Measurements from ENCODE around the gene DNMT1. TPM values are rescaled to one million over a fixed set of nuclear protein-coding genes. Genes with fewer than 3 reads are reported as not detected.

DNMT1 gene
- total RNA-seq, 2 experiments from 2014 or later = 408 to 412 TPM

DNA sequence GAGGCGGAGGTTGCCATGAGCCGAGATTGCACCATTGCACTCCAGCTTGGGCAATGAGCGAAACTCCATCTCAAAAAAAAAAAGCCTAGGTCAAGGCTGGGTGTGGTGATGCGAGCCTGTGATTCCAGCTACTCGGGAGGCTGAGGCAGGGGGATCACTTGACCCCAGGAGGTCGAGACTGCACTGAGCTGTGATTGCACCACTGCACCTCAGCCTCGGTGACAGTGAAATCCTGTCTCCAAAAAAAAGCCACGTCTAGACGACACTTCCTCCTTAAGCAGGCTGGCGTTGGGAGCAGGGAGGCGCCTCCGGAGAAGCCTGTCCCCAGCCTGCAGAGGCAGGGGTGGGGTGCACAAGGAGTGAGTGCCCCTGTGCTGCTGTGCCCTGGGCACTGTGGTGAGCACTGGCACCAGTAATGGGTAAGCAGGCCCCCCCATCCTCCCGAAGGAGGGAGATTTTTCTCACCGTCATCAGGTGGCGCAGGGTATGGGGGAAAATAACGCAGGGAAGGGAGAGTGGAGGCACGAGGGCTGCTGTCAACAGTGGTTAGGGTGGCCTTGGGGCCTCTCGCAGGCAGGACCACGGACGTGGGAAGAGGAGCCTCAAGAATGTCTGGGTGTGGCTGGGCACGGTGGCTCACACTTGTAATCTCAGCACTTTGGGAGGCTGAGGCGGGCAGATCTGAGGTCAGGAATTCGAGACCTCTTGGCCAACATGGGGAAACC lies 82.6 kb downstream of the DNMT1 start:
- Mint-ChIP-seq H3K4me3 (peak overlapping the region; percentile 61), H3K4me1 (ENCODE audit: low read depth) (peaks cover 72% of the 10 kb centered on the region), H3K36me3 (ENCODE audit: low read depth) (peaks cover 74% of the 10 kb centered on the region), H3K27ac (peak overlapping the region; percentile 95), H3K9me3 (ENCODE audit: insufficient read depth) (no peaks in the 10 kb centered on the region), H3K27me3 (ENCODE audit: low read depth) (no peaks in the 10 kb centered on the region)
- POLR2A ChIA-PET = interaction anchor here (1.7 to 9.8 kb wide), 3 partner anchors 8 to 16 kb away, joined by 10 to 92 read pairs (median 14); partner anchors contain the start of genes ANGPTL6 and PPAN
- ATAC-seq (peak; percentile 29), DNase-seq (peak; percentile 54)
- CTCF ChIA-PET = interaction anchor here (0.7 to 11.3 kb wide), 6 partner anchors 9 to 180 kb away, joined by 3 to 135 read pairs (median 6); partner anchors contain the start of gene ANGPTL6

DNA sequence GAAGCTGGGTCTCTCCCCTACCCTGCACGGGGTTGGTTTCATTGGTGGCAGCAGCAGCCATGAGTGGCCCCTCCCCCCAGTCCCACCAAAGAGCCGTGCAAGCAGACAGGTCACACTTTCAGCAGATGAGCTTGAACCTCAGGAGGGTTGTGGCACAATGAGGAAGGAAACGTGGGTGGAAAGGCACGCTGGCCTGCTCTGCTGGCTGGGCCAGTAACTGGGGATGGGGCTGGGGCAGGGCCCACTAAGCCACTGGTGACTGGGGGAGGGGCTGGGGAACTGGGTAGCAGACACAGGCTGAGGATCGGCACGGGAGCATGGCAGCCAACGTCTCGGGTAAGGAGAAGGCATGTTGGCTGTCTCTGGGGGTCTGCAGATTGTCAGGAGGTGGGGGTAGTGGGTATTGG lies 83.3 kb downstream of the DNMT1 start, which contains the start of gene P2RY11:
Gene P2RY11, plus strand, starts transcription at position 289 of the 407 bp plus-strand sequence. Its CDS starts 29 bp downstream, at position 318.
- H3K36me3 Mint-ChIP-seq (ENCODE audit: low read depth) = peaks cover 76% of the 10 kb centered on the region
- H3K4me3 Mint-ChIP-seq = peak within 1 kb of the TSS; percentile 61
- ATAC-seq (peak; percentile 9), DNase-seq (peak; percentile 77)
- no peaks in the 10 kb centered on the region for H3K9me3 Mint-ChIP-seq (ENCODE audit: insufficient read depth)
- ChIA-PET CTCF (interaction anchor here (11.3 kb wide), 1 partner anchor 13 kb away, joined by 135 read pairs; no protein-coding TSS in a partner anchor), POLR2A (interaction anchor here (1.7 kb wide), 1 partner anchor 15 kb away, joined by 10 read pairs; no protein-coding TSS in a partner anchor)
- no peaks in the 10 kb centered on the region for H3K27me3 Mint-ChIP-seq (ENCODE audit: low read depth)
- peaks cover 71% of the 10 kb centered on the region for H3K4me1 Mint-ChIP-seq (ENCODE audit: low read depth)
- peak within 1 kb of the TSS; percentile 95 for H3K27ac Mint-ChIP-seq

DNA sequence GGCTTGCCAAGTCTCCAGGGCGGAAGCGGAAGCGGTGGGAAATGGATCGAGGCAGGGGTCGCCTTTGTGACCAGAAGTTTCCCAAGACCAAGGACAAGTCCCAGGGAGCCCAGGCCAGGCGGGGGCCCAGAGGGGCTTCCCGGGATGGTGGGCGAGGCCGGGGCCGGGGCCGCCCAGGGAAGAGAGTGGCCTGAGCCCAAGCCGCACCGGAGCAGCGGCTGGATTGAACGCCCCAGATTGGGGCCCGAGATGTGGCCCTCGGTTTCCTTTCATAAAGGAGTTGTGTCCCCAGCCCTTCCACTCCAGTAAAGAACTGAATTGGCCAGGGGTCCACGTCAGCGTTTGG lies 83.8 kb downstream of the DNMT1 start:
- Mint-ChIP-seq H3K4me1 (ENCODE audit: low read depth) (peaks cover 68% of the 10 kb centered on the region), H3K27me3 (ENCODE audit: low read depth) (no peaks in the 10 kb centered on the region), H3K4me3 (peak overlapping the region; percentile 61), H3K9me3 (ENCODE audit: insufficient read depth) (no peaks in the 10 kb centered on the region), H3K27ac (peak overlapping the region; percentile 95), H3K36me3 (ENCODE audit: low read depth) (peaks cover 73% of the 10 kb centered on the region)
- CTCF ChIA-PET = interaction anchor here (11.3 kb wide), 1 partner anchor 12 kb away, joined by 135 read pairs; no protein-coding TSS in a partner anchor
- POLR2A ChIA-PET = interaction anchor here (0.6 to 1.7 kb wide), 3 partner anchors 15 to 387 kb away, joined by 3 to 10 read pairs (median 7); no protein-coding TSS in a partner anchor
- DNase-seq (no peak), ATAC-seq (no peak)

DNA sequence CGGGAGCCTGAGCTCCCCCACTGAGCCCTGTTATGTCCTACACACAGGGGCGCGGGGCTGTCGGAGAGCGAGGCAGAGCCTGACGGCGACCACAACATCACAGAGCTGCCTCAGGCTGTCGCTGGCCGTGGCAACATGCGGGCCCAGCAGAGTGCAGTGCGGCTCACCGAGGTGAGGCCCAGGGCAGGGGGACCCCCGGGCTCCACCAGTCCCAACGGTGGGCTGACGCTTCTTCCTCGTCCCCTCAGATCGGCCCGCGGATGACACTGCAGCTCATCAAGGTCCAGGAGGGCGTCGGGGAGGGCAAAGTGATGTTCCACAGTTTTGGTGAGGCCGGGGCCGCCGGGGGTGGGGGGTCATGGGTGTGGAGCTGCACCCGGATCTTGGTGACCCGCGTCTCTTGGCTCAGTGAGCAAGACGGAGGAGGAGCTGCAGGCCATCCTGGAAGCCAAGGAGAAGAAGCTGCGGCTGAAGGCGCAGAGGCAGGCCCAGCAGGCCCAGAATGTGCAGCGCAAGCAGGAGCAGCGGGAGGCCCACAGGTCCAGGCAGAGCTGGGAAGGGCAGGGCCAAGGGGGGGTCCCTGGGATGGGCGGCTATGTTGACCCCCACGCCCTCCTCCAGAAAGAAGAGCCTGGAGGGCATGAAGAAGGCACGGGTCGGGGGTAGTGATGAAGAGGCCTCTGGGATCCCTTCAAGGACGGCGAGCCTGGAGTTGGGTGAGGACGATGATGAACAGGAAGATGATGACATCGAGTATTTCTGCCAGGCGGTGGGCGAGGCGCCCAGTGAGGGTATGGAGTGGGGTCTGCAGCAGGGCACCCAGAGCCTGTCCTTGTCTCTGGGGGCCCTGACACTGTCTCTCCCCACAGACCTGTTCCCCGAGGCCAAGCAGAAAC lies 84.4 kb downstream of the DNMT1 start:
- H3K4me3 Mint-ChIP-seq = peak overlapping the region; percentile 61
- no peaks in the 10 kb centered on the region for H3K27me3 Mint-ChIP-seq (ENCODE audit: low read depth)
- H3K27ac Mint-ChIP-seq = peak overlapping the region; percentile 37
- H3K36me3 Mint-ChIP-seq (ENCODE audit: low read depth) = peaks cover 69% of the 10 kb centered on the region
- ChIA-PET CTCF (interaction anchor here (0.6 to 11.3 kb wide), 2 partner anchors 12 to 139 kb away, joined by 4 to 135 read pairs; no protein-coding TSS in a partner anchor), POLR2A (interaction anchor here (0.6 to 1.5 kb wide), 4 partner anchors 9 to 387 kb away, joined by 3 to 7 read pairs (median 5); no protein-coding TSS in a partner anchor)
- H3K9me3 Mint-ChIP-seq (ENCODE audit: insufficient read depth) = no peaks in the 10 kb centered on the region
- no peak for ATAC-seq
- H3K4me1 Mint-ChIP-seq (ENCODE audit: low read depth) = peaks cover 72% of the 10 kb centered on the region
- no peak for DNase-seq

DNA sequence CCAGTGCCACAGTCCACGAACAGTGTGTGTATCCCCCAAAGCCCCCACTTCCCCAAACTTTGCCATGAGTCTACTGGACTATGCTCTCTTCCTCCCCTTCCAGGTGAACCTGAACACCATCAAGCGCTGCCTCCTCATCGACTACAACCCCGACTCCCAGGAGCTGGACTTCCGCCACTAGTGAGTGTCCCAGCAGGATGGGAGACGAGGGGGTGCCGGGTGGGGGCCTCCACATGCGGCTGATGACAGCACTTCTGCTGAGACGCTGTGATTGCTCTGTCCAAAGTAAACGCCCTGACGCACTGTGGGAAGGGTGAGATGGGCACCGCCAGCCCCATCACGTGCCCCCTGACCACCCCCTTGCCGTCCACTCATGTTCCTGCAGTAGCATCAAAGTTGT lies 85.2 kb downstream of the DNMT1 start:
- ChIA-PET CTCF (interaction anchor here (0.6 to 11.3 kb wide), 3 partner anchors 11 to 140 kb away, joined by 4 to 135 read pairs (median 5); partner anchors contain the start of gene EIF3G), POLR2A (interaction anchor here (1.1 to 1.5 kb wide), 2 partner anchors 10 to 13 kb away, joined by 3 to 7 read pairs; no protein-coding TSS in a partner anchor)
- Mint-ChIP-seq H3K4me3 (peak overlapping the region; percentile 22), H3K4me1 (ENCODE audit: low read depth) (peaks cover 80% of the 10 kb centered on the region), H3K36me3 (ENCODE audit: low read depth) (peaks cover 61% of the 10 kb centered on the region), H3K27me3 (ENCODE audit: low read depth) (no peaks in the 10 kb centered on the region), H3K27ac (peak overlapping the region; percentile 34), H3K9me3 (ENCODE audit: insufficient read depth) (no peaks in the 10 kb centered on the region)
- ATAC-seq = no peak
- DNase-seq = no peak

DNA sequence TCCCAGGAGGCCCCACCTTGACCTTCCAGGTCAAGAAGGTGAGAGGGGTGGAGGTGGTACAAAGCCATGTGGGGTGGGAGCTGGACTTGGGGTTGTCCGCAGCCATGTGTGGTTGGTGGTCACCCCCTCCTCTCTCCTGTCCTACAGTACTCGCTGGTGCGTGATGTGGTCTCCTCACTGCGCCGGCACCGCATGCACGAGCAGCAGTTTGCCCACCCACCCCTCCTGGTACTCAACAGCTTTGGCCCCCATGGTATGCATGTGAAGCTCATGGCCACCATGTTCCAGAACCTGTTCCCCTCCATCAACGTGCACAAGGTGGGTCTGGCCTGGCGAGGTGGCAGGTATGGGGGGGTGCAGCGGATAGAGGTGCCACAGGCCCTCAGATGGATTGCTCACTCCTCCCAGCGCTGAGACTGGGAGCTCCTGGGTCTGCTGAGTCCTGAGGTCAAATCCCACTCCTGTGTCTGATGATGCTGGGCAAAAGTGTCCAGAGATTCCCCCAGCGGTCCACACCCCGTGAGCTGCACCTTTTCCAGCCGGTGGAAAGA lies 86.9 kb downstream of the DNMT1 start:
- peaks cover 54% of the 10 kb centered on the region for H3K36me3 Mint-ChIP-seq (ENCODE audit: low read depth)
- H3K27ac Mint-ChIP-seq = peak overlapping the region; percentile 96

DNA sequence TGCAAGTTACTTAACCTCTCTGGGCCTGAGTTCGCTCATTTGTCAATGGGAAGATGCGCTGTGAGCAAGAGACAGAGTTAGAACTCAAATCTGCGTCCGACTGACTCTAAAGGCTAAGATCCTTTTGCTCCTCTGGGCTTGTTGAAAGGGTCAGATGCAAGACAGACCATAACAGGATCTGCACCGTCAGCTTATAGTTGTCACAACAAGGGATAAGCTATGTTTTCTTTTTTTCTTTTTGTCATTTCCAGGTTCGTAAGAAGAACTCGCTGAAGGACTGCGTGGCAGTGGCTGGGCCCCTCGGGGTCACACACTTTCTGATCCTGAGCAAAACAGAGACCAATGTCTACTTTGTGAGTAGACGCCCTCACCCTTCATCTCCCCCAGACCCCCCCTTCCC lies 87.5 kb downstream of the DNMT1 start:
- Mint-ChIP-seq H3K27ac (peak overlapping the region; percentile 96), H3K36me3 (ENCODE audit: low read depth) (peaks cover 48% of the 10 kb centered on the region), H3K9me3 (ENCODE audit: insufficient read depth) (no peaks in the 10 kb centered on the region), H3K27me3 (ENCODE audit: low read depth) (no peaks in the 10 kb centered on the region), H3K4me3 (peak overlapping the region; percentile 84), H3K4me1 (ENCODE audit: low read depth) (peaks cover 81% of the 10 kb centered on the region)
- DNase-seq = no peak
- ChIA-PET CTCF (interaction anchor here (1.3 to 11.3 kb wide), 4 partner anchors 9 to 152 kb away, joined by 3 to 135 read pairs (median 7); partner anchors contain the start of gene EIF3G), POLR2A (interaction anchor here (0.6 to 9.4 kb wide), 4 partner anchors 9 to 491 kb away, joined by 4 to 92 read pairs (median 5); partner anchors contain the start of gene EIF3G)
- no peak for ATAC-seq

More for the DNA sequence above, 86.9 kb downstream of the DNMT1 start:
- ATAC-seq = no peak
- ChIA-PET CTCF (interaction anchor here (0.9 to 11.3 kb wide), 5 partner anchors 9 to 151 kb away, joined by 3 to 135 read pairs (median 5); partner anchors contain the start of gene EIF3G), POLR2A (interaction anchor here (0.6 to 9.4 kb wide), 5 partner anchors 9 to 492 kb away, joined by 4 to 92 read pairs (median 4); partner anchors contain the start of gene EIF3G)
- Mint-ChIP-seq H3K4me3 (peak overlapping the region; percentile 84), H3K9me3 (ENCODE audit: insufficient read depth) (no peaks in the 10 kb centered on the region), H3K27me3 (ENCODE audit: low read depth) (no peaks in the 10 kb centered on the region), H3K4me1 (ENCODE audit: low read depth) (peaks cover 81% of the 10 kb centered on the region)
- DNase-seq = no peak

DNA sequence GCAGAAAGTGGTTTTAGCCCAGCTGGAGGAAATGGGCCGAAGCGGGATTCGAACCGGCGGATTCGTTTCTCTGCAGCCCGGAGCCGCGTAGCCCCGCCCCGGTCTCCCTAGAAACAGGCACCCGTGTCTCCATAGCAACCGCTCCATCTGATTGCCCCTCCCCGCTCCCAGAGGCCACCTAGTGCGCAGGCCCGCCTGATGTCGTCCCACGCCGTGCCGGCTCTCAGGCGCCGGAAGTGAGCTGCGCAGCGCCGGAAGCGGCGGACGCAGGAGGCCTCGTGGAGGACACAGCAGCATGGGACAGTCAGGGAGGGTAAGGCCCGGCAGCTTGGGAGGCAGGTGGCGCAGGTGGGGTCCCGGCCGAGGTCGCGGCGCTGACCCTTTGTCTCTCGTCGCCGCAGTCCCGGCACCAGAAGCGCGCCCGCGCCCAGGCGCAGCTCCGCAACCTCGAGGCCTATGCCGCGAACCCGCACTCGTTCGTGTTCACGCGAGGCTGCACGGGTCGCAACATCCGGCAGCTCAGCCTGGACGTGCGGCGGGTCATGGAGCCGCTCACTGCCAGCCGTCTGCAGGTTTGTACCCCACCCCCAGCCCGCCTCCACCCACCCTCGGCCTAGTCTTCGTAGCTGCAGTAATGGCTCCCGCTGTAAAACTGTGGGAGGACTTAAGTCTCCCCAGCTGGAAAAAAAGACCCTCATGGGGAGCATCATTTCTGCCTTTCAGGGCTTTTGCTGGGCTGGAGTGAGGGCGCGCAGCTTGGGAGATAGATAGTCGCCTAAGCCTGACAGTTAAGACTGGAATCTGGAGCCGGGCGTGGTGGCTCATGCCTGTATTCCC lies 88.4 kb downstream of the DNMT1 start, which contains the start of gene PPAN:
Gene PPAN, plus strand, starts transcription at position 263 of the 837 bp plus-strand sequence. Its CDS starts 33 bp downstream, at position 296.
- ChIA-PET CTCF (interaction anchor here (0.8 to 11.3 kb wide), 7 partner anchors 8 to 318 kb away, joined by 3 to 135 read pairs (median 4); partner anchors contain the start of gene EIF3G), POLR2A (interaction anchor here (0.5 to 9.4 kb wide), 5 partner anchors 9 to 88 kb away, joined by 3 to 92 read pairs (median 4); partner anchors contain the start of gene EIF3G)
- no peaks in the 10 kb centered on the region for H3K27me3 Mint-ChIP-seq (ENCODE audit: low read depth)
- ATAC-seq (peak; percentile 77), DNase-seq (peak; percentile 99)
- no peaks in the 10 kb centered on the region for H3K9me3 Mint-ChIP-seq (ENCODE audit: insufficient read depth)
- H3K4me1 Mint-ChIP-seq (ENCODE audit: low read depth) = peaks cover 78% of the 10 kb centered on the region
- peaks cover 42% of the 10 kb centered on the region for H3K36me3 Mint-ChIP-seq (ENCODE audit: low read depth)
- peak within 1 kb of the TSS; percentile 84 for H3K4me3 Mint-ChIP-seq
- peak within 1 kb of the TSS; percentile 96 for H3K27ac Mint-ChIP-seq

DNA sequence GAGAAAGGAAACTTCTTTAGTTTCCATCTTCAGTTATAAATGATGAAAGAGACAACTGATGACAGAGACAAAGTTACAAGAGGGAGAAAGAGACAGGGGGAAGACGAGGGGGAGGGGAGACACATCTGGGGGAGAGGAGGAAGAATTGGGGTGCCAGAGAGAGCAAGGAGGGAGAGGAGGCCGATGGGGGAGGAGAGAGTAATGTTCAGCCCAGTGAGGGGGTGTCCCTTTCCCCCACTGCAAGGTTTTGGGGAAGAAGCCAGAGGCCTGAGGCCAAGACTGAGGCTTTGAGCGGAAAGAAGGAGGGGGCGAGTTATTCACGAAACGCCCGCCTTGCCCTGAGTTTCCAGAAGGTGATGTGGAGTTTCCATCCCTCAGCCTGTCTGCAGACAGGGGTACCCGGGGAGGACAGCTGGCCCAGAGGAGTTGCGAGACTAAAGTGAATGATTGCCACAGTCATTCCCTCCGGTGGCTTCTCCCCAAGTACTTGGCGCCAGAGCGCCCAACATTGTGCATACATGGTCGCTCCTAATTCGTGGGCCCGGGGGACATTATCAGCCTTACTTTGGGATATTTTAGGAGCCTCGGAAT lies 89.1 kb downstream of the DNMT1 start:
- no peaks in the 10 kb centered on the region for H3K9me3 Mint-ChIP-seq (ENCODE audit: insufficient read depth)
- H3K27me3 Mint-ChIP-seq (ENCODE audit: low read depth) = no peaks in the 10 kb centered on the region
- peaks cover 76% of the 10 kb centered on the region for H3K4me1 Mint-ChIP-seq (ENCODE audit: low read depth)
- peak overlapping the region; percentile 96 for H3K27ac Mint-ChIP-seq
- peak; percentile 82 for DNase-seq
- H3K36me3 Mint-ChIP-seq (ENCODE audit: low read depth) = peaks cover 36% of the 10 kb centered on the region
- CTCF ChIA-PET = interaction anchor here (0.8 to 11.3 kb wide), 5 partner anchors 7 to 318 kb away, joined by 3 to 135 read pairs (median 4); partner anchors contain the start of gene EIF3G
- POLR2A ChIA-PET = interaction anchor here (0.6 to 9.4 kb wide), 4 partner anchors 9 to 89 kb away, joined by 3 to 92 read pairs (median 16); partner anchors contain the start of gene EIF3G
- H3K4me3 Mint-ChIP-seq = peak overlapping the region; percentile 84
- peak; percentile 31 for ATAC-seq
